Tibial artery (tissue), 4 donors: ENCODE results near the gene IL6R.

Experiments used
- DNase-seq, 2 donors: peaks; one replicate each; pipeline ENCODE4 v3.0.0-alpha.2; 2019
- H3K27ac ChIP-seq, 2 donors: fragments of 200-600 bp; sonication (generic) in 1 of 2; 1 replicate in 1 of 2; 2 replicates in 1 of 2; pipeline ENCODE4 v1.5.1; 2018 to 2019; ENCODE audit warnings: mild to moderate bottlenecking in 1 of 2
- H3K27me3 ChIP-seq, 2 donors: fragments of 200-600 bp; sonication (generic) in 1 of 2; one replicate each; pipeline versions ENCODE4 v1.5.1 to v1.6.0; 2016 to 2019
- H3K36me3 ChIP-seq, 3 donors: fragments of 200-600 bp; sonication (generic) in 2 of 3; one replicate each; pipeline ENCODE4 v1.5.1; 2016 to 2019; ENCODE audit warnings: mild to moderate bottlenecking in 2 of 3
- H3K4me1 ChIP-seq, 4 donors: fragments of 200-600 bp; sonication (generic) in 2 of 4; 1 replicate in 3 of 4; 2 replicates in 1 of 4; pipeline ENCODE4 v1.5.1; 2016 to 2019
- H3K4me3 ChIP-seq, 2 donors: fragments of 200-600 bp; sonication (generic) in 1 of 2; 1 replicate in 1 of 2; 2 replicates in 1 of 2; pipeline ENCODE4 v1.5.1; 2018 to 2019; ENCODE audit warnings: mild to moderate bottlenecking in 2 of 2
- H3K9me3 ChIP-seq, 3 donors: fragments of 200-600 bp; sonication (generic) in 1 of 3; one replicate each; pipeline ENCODE4 v1.5.1; 2016 to 2019
- CTCF ChIP-seq, 2 experiments: fragments of 200-600 bp in 1 of 2; fragments of 450-650 bp in 1 of 2; IDR thresholded peaks; one replicate each; pipeline ENCODE4 v1.5.1; 2017 to 2019; ENCODE audit warnings: antibody characterized with exemption in 2 of 2, mild to moderate bottlenecking in 1 of 2, moderate library complexity in 1 of 2
- intact Hi-C: fragments of 100-400 bp; cut with DNase I; formaldehyde crosslinking; loops from one replicate; pipeline ENCODE4 v1.15.0; 2023; ENCODE audit warnings: low total_unique reads

IL6R gene

GRCh38 chr1:154499446-154499845, 94.3 kb downstream of the IL6R start:
- H3K36me3 ChIP-seq: no peaks in the 10 kb centered on the region
- TF ChIP-seq CTCF (IDR thresholded peaks at IDR 0.05): no peak
- peak overlapping the region in 1 of 2 donors; percentile 54 for H3K4me3 ChIP-seq
- no peak overlapping the region for H3K27ac ChIP-seq
- no peaks in the 10 kb centered on the region for H3K9me3 ChIP-seq
- peaks cover 0 to 76% of the 10 kb centered on the region in 2 donors for H3K27me3 ChIP-seq
- intact Hi-C loops: loop anchor here (10.0 kb wide), 1 partner anchor 385 kb away; no protein-coding TSS in a partner anchor
- peaks cover 0 to 17% (median 11%) of the 10 kb centered on the region in 4 donors for H3K4me1 ChIP-seq
- DNase-seq: no peak

- Histone ChIP-seq H3K27ac (no peak overlapping the region), H3K36me3 (no peaks in the 10 kb centered on the region), H3K9me3 (peaks cover 0 to under 1% (median 0%) of the 10 kb centered on the region in 3 donors), H3K27me3 (peaks cover 0 to 71% of the 10 kb centered on the region in 2 donors), H3K4me1 (peaks cover 0 to 17% (median 11%) of the 10 kb centered on the region in 4 donors), H3K4me3 (peak overlapping the region; percentile 41 to 54)
- intact Hi-C loops: no loop called here
- DNase-seq: no peak
- no peak for TF ChIP-seq CTCF (IDR thresholded peaks at IDR 0.05)
These were observed 95.4 kb downstream of the IL6R start for GRCh38 chr1:154500533-154500932.

- TF ChIP-seq CTCF (IDR thresholded peaks at IDR 0.05): no peak
- DNase-seq: peak; percentile 48 to 77
These were observed 96.4 kb downstream of the IL6R start for GRCh38 chr1:154501423-154502065.

GRCh38 chr1:154502066-154502743, 97.1 kb downstream of the IL6R start, which contains the start of the genes SHE and TDRD10:
SHE (minus strand) TSS chr1:154502412; CDS start chr1:154502026, 386 bp downstream.
TDRD10 (plus strand) TSS chr1:154502219; CDS start chr1:154506904, 4,685 bp downstream.
- H3K27me3 ChIP-seq: peaks cover 0 to 66% of the 10 kb centered on the region in 2 donors
- peaks cover 0 to 17% (median 11%) of the 10 kb centered on the region in 4 donors for H3K4me1 ChIP-seq
- intact Hi-C loops: no loop called here

More at GRCh38 chr1:154501423-154502065, 96.4 kb downstream of the IL6R start:
- H3K4me3 ChIP-seq: peak overlapping the region; percentile 41 to 54
- H3K4me1 ChIP-seq: peaks cover 0 to 17% (median 11%) of the 10 kb centered on the region in 4 donors
- H3K36me3 ChIP-seq: no peaks in the 10 kb centered on the region
- intact Hi-C loops: no loop called here
- H3K27ac ChIP-seq: peak overlapping the region in 1 of 2 donors; percentile 35
- peaks cover 0 to 67% of the 10 kb centered on the region in 2 donors for H3K27me3 ChIP-seq
- H3K9me3 ChIP-seq: peaks cover 0 to 7% (median 3%) of the 10 kb centered on the region in 3 donors

GRCh38 chr1:154502744-154503115, 97.6 kb downstream of the IL6R start:
- DNase-seq: no peak
- Histone ChIP-seq H3K9me3 (peaks cover 0 to 7% (median 3%) of the 10 kb centered on the region in 3 donors), H3K36me3 (no peaks in the 10 kb centered on the region), H3K27ac (no peak overlapping the region), H3K27me3 (peaks cover 0 to 71% of the 10 kb centered on the region in 2 donors), H3K4me3 (peak overlapping the region; percentile 41 to 54), H3K4me1 (peaks cover 0 to 17% (median 11%) of the 10 kb centered on the region in 4 donors)
- no peak for TF ChIP-seq CTCF (IDR thresholded peaks at IDR 0.05)
- intact Hi-C loops: no loop called here

More at GRCh38 chr1:154502066-154502743, 97.1 kb downstream of the IL6R start, which contains the start of the genes SHE and TDRD10:
- Histone ChIP-seq H3K4me3 (peak within 1 kb of the TSS; percentile 41 to 54), H3K36me3 (no peaks in the 10 kb centered on the region), H3K27ac (peak within 1 kb of the TSS in 1 of 2 donors; percentile 35), H3K9me3 (peaks cover 0 to 7% (median 3%) of the 10 kb centered on the region in 3 donors)
- no peak for TF ChIP-seq CTCF (IDR thresholded peaks at IDR 0.05)
- DNase-seq: peak in 1 of 2 donors; percentile 36
